ENCODE results near the gene RTL5.

RTL5 gene

GRCh38 chrX:72123471-72124185 is 8.1 kb downstream of the RTL5 start:
- no peaks in the 10 kb centered on the region for H3K36me3 ChIP-seq (ENCODE audit: control insufficient read depth in 1 of 2, insufficient read depth in 2 of 2, low read depth in 1 of 2, low read length in 2 of 2)
- peak overlapping the region; percentile 62 for H2BK5ac ChIP-seq (ENCODE audit: low read depth, low read length, poor library complexity, severe bottlenecking)
- H3K4me3 ChIP-seq (ENCODE audit: insufficient read depth in 1 of 2, low read depth in 1 of 2, low read length in 2 of 2) = no peak overlapping the region
- peak overlapping the region; percentile 85 for H2BK120ac ChIP-seq (ENCODE audit: low read depth, low read length)
- H3K18ac ChIP-seq (ENCODE audit: low read depth in 1 of 2, low read length in 2 of 2) = peak overlapping the region; percentile 70 to 86
- H3K4me2 ChIP-seq (ENCODE audit: low read length, poor library complexity, severe bottlenecking) = no peak overlapping the region
- no peaks in the 10 kb centered on the region for H3K9me3 ChIP-seq (ENCODE audit: control insufficient read depth, low read length)
- peak overlapping the region; percentile 28 for H2BK15ac ChIP-seq (ENCODE audit: low read depth, poor library complexity, severe bottlenecking)
- H3K14ac ChIP-seq (ENCODE audit: low read length in 2 of 2) = no peak overlapping the region
- H3K27ac ChIP-seq (ENCODE audit: low read length, poor library complexity, severe bottlenecking) = no peak overlapping the region
- H2AK5ac ChIP-seq (ENCODE audit: low read length, severe bottlenecking) = peak overlapping the region; percentile 73
- peak overlapping the region in 1 of 2 experiments; percentile 88 for H3K4ac ChIP-seq (ENCODE audit: low read depth in 1 of 2, low read length in 2 of 2)
- H4K91ac ChIP-seq (ENCODE audit: low read length) = peak overlapping the region; percentile 94
- DNase-seq = peak; percentile 89
- H2BK12ac ChIP-seq (ENCODE audit: low read length in 2 of 2) = peak overlapping the region; percentile 89 to 98
- H3K23ac ChIP-seq (ENCODE audit: low read length in 2 of 2) = no peak overlapping the region
- H3K79me1 ChIP-seq (replicated peaks; ENCODE audit: low read length, poor library complexity, severe bottlenecking) = peaks cover 6% of the 10 kb centered on the region
- H2AFZ ChIP-seq (ENCODE audit: low read depth, low read length) = no peak overlapping the region
- H3K27me3 ChIP-seq (ENCODE audit: control insufficient read depth in 1 of 2, insufficient read depth in 1 of 2, low read length in 2 of 2) = peaks cover 0 to 40% of the 10 kb centered on the region in 2 experiments
- peak overlapping the region; percentile 88 for H4K8ac ChIP-seq (ENCODE audit: low read length)
- peaks cover 27% of the 10 kb centered on the region for H3K4me1 ChIP-seq (ENCODE audit: control insufficient read depth, insufficient read depth, low read depth, low read length)
- 5% methylated on average over 7 of the region's 11 CpGs for WGBS
- H3K9ac ChIP-seq (ENCODE audit: low read length) = no peak overlapping the region

GRCh38 chrX:72122621-72123337 is 8.9 kb downstream of the RTL5 start:
- H3K36me3 ChIP-seq (ENCODE audit: control insufficient read depth in 1 of 2, insufficient read depth in 2 of 2, low read depth in 1 of 2, low read length in 2 of 2) = no peaks in the 10 kb centered on the region
- H2BK120ac ChIP-seq (ENCODE audit: low read depth, low read length) = peak overlapping the region; percentile 85

GRCh38 chrX:72121383-72121782 is 10.3 kb downstream of the RTL5 start:
- Histone ChIP-seq H3K27ac (ENCODE audit: low read length, poor library complexity, severe bottlenecking) (peak overlapping the region; percentile 59), H3K4me2 (ENCODE audit: low read length, poor library complexity, severe bottlenecking) (no peak overlapping the region), H3K27me3 (ENCODE audit: control insufficient read depth in 1 of 2, insufficient read depth in 1 of 2, low read length in 2 of 2) (peaks cover 0 to 34% of the 10 kb centered on the region in 2 experiments), H3K9me3 (ENCODE audit: control insufficient read depth, low read length) (no peaks in the 10 kb centered on the region), H3K18ac (ENCODE audit: low read depth in 1 of 2, low read length in 2 of 2) (no peak overlapping the region), H3K9ac (ENCODE audit: low read length) (peak overlapping the region; percentile 61), H4K91ac (ENCODE audit: low read length) (no peak overlapping the region), H3K4ac (ENCODE audit: low read depth in 1 of 2, low read length in 2 of 2) (no peak overlapping the region), H2BK12ac (ENCODE audit: low read length in 2 of 2) (no peak overlapping the region), H3K36me3 (ENCODE audit: control insufficient read depth in 1 of 2, insufficient read depth in 2 of 2, low read depth in 1 of 2, low read length in 2 of 2) (no peaks in the 10 kb centered on the region), H2AK5ac (ENCODE audit: low read length, severe bottlenecking) (no peak overlapping the region), H2AFZ (ENCODE audit: low read depth, low read length) (no peak overlapping the region), H3K14ac (ENCODE audit: low read length in 2 of 2) (no peak overlapping the region), H3K4me3 (ENCODE audit: insufficient read depth in 1 of 2, low read depth in 1 of 2, low read length in 2 of 2) (no peak overlapping the region), H3K23ac (ENCODE audit: low read length in 2 of 2) (no peak overlapping the region), H2BK15ac (ENCODE audit: low read depth, poor library complexity, severe bottlenecking) (no peak overlapping the region), H2BK5ac (ENCODE audit: low read depth, low read length, poor library complexity, severe bottlenecking) (no peak overlapping the region), H2BK120ac (ENCODE audit: low read depth, low read length) (peak overlapping the region; percentile 61), H4K8ac (ENCODE audit: low read length) (no peak overlapping the region), H3K79me1 (replicated peaks; ENCODE audit: low read length, poor library complexity, severe bottlenecking) (peaks cover 4% of the 10 kb centered on the region), H3K4me1 (ENCODE audit: control insufficient read depth, insufficient read depth, low read depth, low read length) (peaks cover 20% of the 10 kb centered on the region)
- DNase-seq = peak; percentile 78
- no CpG with 5 or more reads among the region's 3 CpGs for WGBS

More at GRCh38 chrX:72122621-72123337, 8.9 kb downstream of the RTL5 start:
- peak overlapping the region; percentile 1 for H4K8ac ChIP-seq (ENCODE audit: low read length)
- H3K14ac ChIP-seq (ENCODE audit: low read length in 2 of 2) = peak overlapping the region in 1 of 2 experiments; percentile 18
- H2AK5ac ChIP-seq (ENCODE audit: low read length, severe bottlenecking) = no peak overlapping the region
- no peak overlapping the region for H3K27ac ChIP-seq (ENCODE audit: low read length, poor library complexity, severe bottlenecking)
- peak overlapping the region in 1 of 2 experiments; percentile 88 for H3K4ac ChIP-seq (ENCODE audit: low read depth in 1 of 2, low read length in 2 of 2)
- whole genome bisulfite sequencing = 83% methylated on average over 6 of the region's 6 CpGs
- no peak overlapping the region for H2AFZ ChIP-seq (ENCODE audit: low read depth, low read length)
- H3K9me3 ChIP-seq (ENCODE audit: control insufficient read depth, low read length) = no peaks in the 10 kb centered on the region
- H3K4me2 ChIP-seq (ENCODE audit: low read length, poor library complexity, severe bottlenecking) = no peak overlapping the region
- no peak overlapping the region for H3K4me3 ChIP-seq (ENCODE audit: insufficient read depth in 1 of 2, low read depth in 1 of 2, low read length in 2 of 2)
- H3K23ac ChIP-seq (ENCODE audit: low read length in 2 of 2) = no peak overlapping the region
- peak overlapping the region; percentile 82 to 89 for H2BK12ac ChIP-seq (ENCODE audit: low read length in 2 of 2)
- no peak overlapping the region for H2BK5ac ChIP-seq (ENCODE audit: low read depth, low read length, poor library complexity, severe bottlenecking)
- H3K4me1 ChIP-seq (ENCODE audit: control insufficient read depth, insufficient read depth, low read depth, low read length) = peaks cover 25% of the 10 kb centered on the region
- peaks cover 0 to 33% of the 10 kb centered on the region in 2 experiments for H3K27me3 ChIP-seq (ENCODE audit: control insufficient read depth in 1 of 2, insufficient read depth in 1 of 2, low read length in 2 of 2)
- H2BK15ac ChIP-seq (ENCODE audit: low read depth, poor library complexity, severe bottlenecking) = peak overlapping the region; percentile 69
- DNase-seq = no peak
- peak overlapping the region; percentile 0 for H4K91ac ChIP-seq (ENCODE audit: low read length)
- H3K18ac ChIP-seq (ENCODE audit: low read depth in 1 of 2, low read length in 2 of 2) = peak overlapping the region; percentile 86 to 88
- H3K9ac ChIP-seq (ENCODE audit: low read length) = no peak overlapping the region
- peaks cover 4% of the 10 kb centered on the region for H3K79me1 ChIP-seq (replicated peaks; ENCODE audit: low read length, poor library complexity, severe bottlenecking)

- WGBS = 83% methylated on average over 5 of the region's 6 CpGs
- H3K18ac ChIP-seq (ENCODE audit: low read depth in 1 of 2, low read length in 2 of 2) = peak overlapping the region; percentile 85 to 89
Observed at GRCh38 chrX:72120837-72121236, 10.9 kb downstream of the RTL5 start.

More at GRCh38 chrX:72120837-72121236, 10.9 kb downstream of the RTL5 start:
- Histone ChIP-seq H2BK120ac (ENCODE audit: low read depth, low read length) (peak overlapping the region; percentile 61), H3K9me3 (ENCODE audit: control insufficient read depth, low read length) (no peaks in the 10 kb centered on the region), H3K9ac (ENCODE audit: low read length) (peak overlapping the region; percentile 53), H2BK15ac (ENCODE audit: low read depth, poor library complexity, severe bottlenecking) (peak overlapping the region; percentile 69), H3K79me1 (replicated peaks; ENCODE audit: low read length, poor library complexity, severe bottlenecking) (peaks cover 4% of the 10 kb centered on the region), H3K27ac (ENCODE audit: low read length, poor library complexity, severe bottlenecking) (no peak overlapping the region), H3K4me1 (ENCODE audit: control insufficient read depth, insufficient read depth, low read depth, low read length) (peaks cover 17% of the 10 kb centered on the region), H2BK12ac (ENCODE audit: low read length in 2 of 2) (peak overlapping the region; percentile 93 to 96), H2AK5ac (ENCODE audit: low read length, severe bottlenecking) (peak overlapping the region; percentile 45), H3K4me3 (ENCODE audit: insufficient read depth in 1 of 2, low read depth in 1 of 2, low read length in 2 of 2) (no peak overlapping the region), H3K27me3 (ENCODE audit: control insufficient read depth in 1 of 2, insufficient read depth in 1 of 2, low read length in 2 of 2) (peaks cover 0 to 30% of the 10 kb centered on the region in 2 experiments), H3K23ac (ENCODE audit: low read length in 2 of 2) (no peak overlapping the region), H4K91ac (ENCODE audit: low read length) (peak overlapping the region; percentile 93), H2BK5ac (ENCODE audit: low read depth, low read length, poor library complexity, severe bottlenecking) (no peak overlapping the region), H2AFZ (ENCODE audit: low read depth, low read length) (no peak overlapping the region), H3K36me3 (ENCODE audit: control insufficient read depth in 1 of 2, insufficient read depth in 2 of 2, low read depth in 1 of 2, low read length in 2 of 2) (no peaks in the 10 kb centered on the region), H3K4ac (ENCODE audit: low read depth in 1 of 2, low read length in 2 of 2) (peak overlapping the region in 1 of 2 experiments; percentile 69), H4K8ac (ENCODE audit: low read length) (peak overlapping the region; percentile 54), H3K14ac (ENCODE audit: low read length in 2 of 2) (peak overlapping the region in 1 of 2 experiments; percentile 65), H3K4me2 (ENCODE audit: low read length, poor library complexity, severe bottlenecking) (no peak overlapping the region)
- DNase-seq = no peak

Data from mesenchymal stem cell (in vitro differentiated cells and primary cell).